Tibial nerve (tissue), 4 donors: ENCODE results near the gene NFASC.

ENCODE experiments used
- EP300 ChIP-seq, 2 donors: sonication (generic); formaldehyde crosslinking; IDR thresholded peaks; one replicate each; pipeline ENCODE4 v1.6.1; 2017; ENCODE audit warnings: antibody characterized with exemption in 2 of 2, mild to moderate bottlenecking in 1 of 2
- POLR2A ChIP-seq, 2 donors: fragments of 450-650 bp; IDR thresholded peaks; one replicate each; pipeline ENCODE4 v1.6.1; 2017; ENCODE audit warnings: antibody characterized with exemption in 2 of 2, mild to moderate bottlenecking in 2 of 2, moderate library complexity in 2 of 2
- TF ChIP-seq, protein P1 (sequence below), 5 experiments: fragments of 200-600 bp in 3 of 5; fragments of 450-650 bp in 2 of 5; sonication (generic) in 3 of 5; IDR thresholded peaks; one replicate each; pipeline ENCODE4 v1.5.1; 2016 to 2019; ENCODE audit warnings: antibody characterized with exemption in 5 of 5, mild to moderate bottlenecking in 3 of 5, moderate library complexity in 2 of 5

DNA sequence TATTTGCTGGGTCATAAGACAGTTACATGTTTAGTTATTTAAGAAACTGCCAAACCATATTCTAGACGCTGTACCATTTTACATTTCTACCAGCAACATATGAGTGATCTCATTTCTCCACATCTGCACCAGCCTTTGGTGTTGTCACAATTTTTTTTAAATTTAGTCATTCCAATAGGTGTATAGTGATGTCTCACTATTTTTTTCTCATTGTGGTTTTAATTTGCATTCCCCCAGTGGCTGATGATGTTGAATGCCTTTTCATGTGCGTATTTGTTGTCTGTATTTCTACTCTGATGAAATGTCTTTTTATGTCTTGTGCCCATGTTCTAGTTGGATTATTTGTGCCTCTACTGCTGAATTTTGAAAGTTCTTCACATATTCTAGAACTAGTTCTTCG, 38.4 kb downstream of the NFASC start:
- TF ChIP-seq, protein P1, sequence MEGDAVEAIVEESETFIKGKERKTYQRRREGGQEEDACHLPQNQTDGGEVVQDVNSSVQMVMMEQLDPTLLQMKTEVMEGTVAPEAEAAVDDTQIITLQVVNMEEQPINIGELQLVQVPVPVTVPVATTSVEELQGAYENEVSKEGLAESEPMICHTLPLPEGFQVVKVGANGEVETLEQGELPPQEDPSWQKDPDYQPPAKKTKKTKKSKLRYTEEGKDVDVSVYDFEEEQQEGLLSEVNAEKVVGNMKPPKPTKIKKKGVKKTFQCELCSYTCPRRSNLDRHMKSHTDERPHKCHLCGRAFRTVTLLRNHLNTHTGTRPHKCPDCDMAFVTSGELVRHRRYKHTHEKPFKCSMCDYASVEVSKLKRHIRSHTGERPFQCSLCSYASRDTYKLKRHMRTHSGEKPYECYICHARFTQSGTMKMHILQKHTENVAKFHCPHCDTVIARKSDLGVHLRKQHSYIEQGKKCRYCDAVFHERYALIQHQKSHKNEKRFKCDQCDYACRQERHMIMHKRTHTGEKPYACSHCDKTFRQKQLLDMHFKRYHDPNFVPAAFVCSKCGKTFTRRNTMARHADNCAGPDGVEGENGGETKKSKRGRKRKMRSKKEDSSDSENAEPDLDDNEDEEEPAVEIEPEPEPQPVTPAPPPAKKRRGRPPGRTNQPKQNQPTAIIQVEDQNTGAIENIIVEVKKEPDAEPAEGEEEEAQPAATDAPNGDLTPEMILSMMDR (IDR thresholded peaks at IDR 0.05) = no peak
- no peak for TF ChIP-seq POLR2A (IDR thresholded peaks at IDR 0.05)
- no peak for TF ChIP-seq EP300 (IDR thresholded peaks at IDR 0.05)
